ENCODE data around the gene DHX9.

The DHX9 gene

GRCh38 chr1:182845894-182846293, 6.7 kb downstream of the DHX9 start:
- Histone ChIP-seq H3K9me3 (ENCODE audit: insufficient read depth, low read depth, low read length) (no peaks in the 10 kb centered on the region), H3K4me3 (ENCODE audit: low read length) (no peak overlapping the region), H3K4me1 (ENCODE audit: insufficient read depth, low read length) (peaks cover 16% of the 10 kb centered on the region), H3K9ac (ENCODE audit: low read depth, low read length) (no peak overlapping the region), H3K36me3 (ENCODE audit: insufficient read depth, low read depth, low read length) (peaks cover 97% of the 10 kb centered on the region), H3K27me3 (ENCODE audit: insufficient read depth, low read length) (no peaks in the 10 kb centered on the region), H3K27ac (ENCODE audit: low read length) (no peak overlapping the region)

GRCh38 chr1:182847105-182847504, 8.0 kb downstream of the DHX9 start:
- no peak overlapping the region for H3K27ac ChIP-seq (ENCODE audit: low read length)
- no peaks in the 10 kb centered on the region for H3K9me3 ChIP-seq (ENCODE audit: insufficient read depth, low read depth, low read length)
- no peak overlapping the region for H3K9ac ChIP-seq (ENCODE audit: low read depth, low read length)
- H3K36me3 ChIP-seq (ENCODE audit: insufficient read depth, low read depth, low read length): peaks cover 100% of the 10 kb centered on the region
- H3K4me1 ChIP-seq (ENCODE audit: insufficient read depth, low read length): peaks cover 9% of the 10 kb centered on the region
- no peaks in the 10 kb centered on the region for H3K27me3 ChIP-seq (ENCODE audit: insufficient read depth, low read length)
- no peak overlapping the region for H3K4me3 ChIP-seq (ENCODE audit: low read length)

- Histone ChIP-seq H3K9me3 (ENCODE audit: insufficient read depth, low read depth, low read length) (no peaks in the 10 kb centered on the region), H3K27me3 (ENCODE audit: insufficient read depth, low read length) (no peaks in the 10 kb centered on the region), H3K4me3 (ENCODE audit: low read length) (no peak overlapping the region), H3K27ac (ENCODE audit: low read length) (no peak overlapping the region), H3K4me1 (ENCODE audit: insufficient read depth, low read length) (peaks cover 5% of the 10 kb centered on the region; the same call in 1 of the 2 replicates), H3K36me3 (ENCODE audit: insufficient read depth, low read depth, low read length) (peaks cover 100% of the 10 kb centered on the region), H3K9ac (ENCODE audit: low read depth, low read length) (no peak overlapping the region)
Measured at GRCh38 chr1:182848736-182849135, 9.6 kb downstream of the DHX9 start.

GRCh38 chr1:182850319-182850718, 11.2 kb downstream of the DHX9 start:
- H3K4me1 ChIP-seq (ENCODE audit: insufficient read depth, low read length): peaks cover 5% of the 10 kb centered on the region; the same call in 1 of the 2 replicates
- H3K36me3 ChIP-seq (ENCODE audit: insufficient read depth, low read depth, low read length): peaks cover 100% of the 10 kb centered on the region
- no peak overlapping the region for H3K27ac ChIP-seq (ENCODE audit: low read length)
- no peak overlapping the region for H3K9ac ChIP-seq (ENCODE audit: low read depth, low read length)
- no peak overlapping the region for H3K4me3 ChIP-seq (ENCODE audit: low read length)
- no peaks in the 10 kb centered on the region for H3K27me3 ChIP-seq (ENCODE audit: insufficient read depth, low read length)
- H3K9me3 ChIP-seq (ENCODE audit: insufficient read depth, low read depth, low read length): no peaks in the 10 kb centered on the region

DNA sequence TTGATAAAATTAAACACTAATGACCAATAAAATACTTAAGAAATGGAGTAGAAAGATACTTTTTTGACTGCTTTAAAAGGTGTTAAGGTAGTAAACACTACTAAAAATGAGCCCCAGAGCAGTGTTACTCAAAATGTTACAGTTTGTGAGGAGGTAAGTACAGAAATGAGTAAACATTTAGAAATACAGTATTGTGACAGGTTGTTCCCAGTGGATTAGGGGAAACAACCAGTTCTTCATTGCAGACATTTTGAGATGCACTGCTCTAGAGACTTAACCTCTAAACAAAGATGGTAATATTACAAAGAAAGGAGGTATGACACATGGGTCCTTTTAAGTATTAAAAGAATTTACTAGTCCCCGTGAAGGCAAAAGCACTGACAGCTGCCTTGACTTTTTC, 12.7 kb downstream of the DHX9 start:
- H3K9ac ChIP-seq (ENCODE audit: low read depth, low read length): no peak overlapping the region
- no peaks in the 10 kb centered on the region for H3K4me1 ChIP-seq (ENCODE audit: insufficient read depth, low read length)
- no peaks in the 10 kb centered on the region for H3K27me3 ChIP-seq (ENCODE audit: insufficient read depth, low read length)
- no peak overlapping the region for H3K4me3 ChIP-seq (ENCODE audit: low read length)
- H3K36me3 ChIP-seq (ENCODE audit: insufficient read depth, low read depth, low read length): peaks cover 100% of the 10 kb centered on the region
- no peak overlapping the region for H3K27ac ChIP-seq (ENCODE audit: low read length)
- H3K9me3 ChIP-seq (ENCODE audit: insufficient read depth, low read depth, low read length): no peaks in the 10 kb centered on the region

DNA sequence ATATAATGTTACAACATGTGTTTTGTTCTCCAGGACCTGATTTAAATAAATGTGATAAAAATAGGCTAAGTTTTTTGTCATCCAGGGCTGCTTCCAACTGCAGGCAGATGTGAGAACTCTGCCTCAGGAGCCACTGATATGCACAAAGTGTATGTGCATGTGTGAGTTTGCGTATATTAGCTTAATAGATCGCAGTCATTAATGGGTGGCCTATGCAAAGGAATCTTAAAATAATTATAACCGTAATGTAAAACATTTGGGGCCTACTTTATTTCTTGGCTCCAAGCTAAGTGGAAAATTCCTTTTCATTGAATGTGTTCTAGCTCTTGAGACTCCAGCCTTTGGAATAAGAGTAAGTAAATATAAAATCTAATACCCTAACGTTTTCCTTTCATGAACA, 16.8 kb downstream of the DHX9 start:
- no peaks in the 10 kb centered on the region for H3K9me3 ChIP-seq (ENCODE audit: insufficient read depth, low read depth, low read length)
- H3K4me1 ChIP-seq (ENCODE audit: insufficient read depth, low read length): no peaks in the 10 kb centered on the region
- no peak overlapping the region for H3K9ac ChIP-seq (ENCODE audit: low read depth, low read length)
- H3K27me3 ChIP-seq (ENCODE audit: insufficient read depth, low read length): no peaks in the 10 kb centered on the region
- no peak overlapping the region for H3K4me3 ChIP-seq (ENCODE audit: low read length)
- H3K36me3 ChIP-seq (ENCODE audit: insufficient read depth, low read depth, low read length): peaks cover 100% of the 10 kb centered on the region
- H3K27ac ChIP-seq (ENCODE audit: low read length): no peak overlapping the region

- Histone ChIP-seq H3K4me3 (ENCODE audit: low read length) (no peak overlapping the region), H3K27ac (ENCODE audit: low read length) (no peak overlapping the region), H3K4me1 (ENCODE audit: insufficient read depth, low read length) (no peaks in the 10 kb centered on the region), H3K9ac (ENCODE audit: low read depth, low read length) (no peak overlapping the region), H3K27me3 (ENCODE audit: insufficient read depth, low read length) (no peaks in the 10 kb centered on the region), H3K36me3 (ENCODE audit: insufficient read depth, low read depth, low read length) (peaks cover 100% of the 10 kb centered on the region), H3K9me3 (ENCODE audit: insufficient read depth, low read depth, low read length) (no peaks in the 10 kb centered on the region)
Measured at GRCh38 chr1:182857212-182857611, 18.1 kb downstream of the DHX9 start.

DNA sequence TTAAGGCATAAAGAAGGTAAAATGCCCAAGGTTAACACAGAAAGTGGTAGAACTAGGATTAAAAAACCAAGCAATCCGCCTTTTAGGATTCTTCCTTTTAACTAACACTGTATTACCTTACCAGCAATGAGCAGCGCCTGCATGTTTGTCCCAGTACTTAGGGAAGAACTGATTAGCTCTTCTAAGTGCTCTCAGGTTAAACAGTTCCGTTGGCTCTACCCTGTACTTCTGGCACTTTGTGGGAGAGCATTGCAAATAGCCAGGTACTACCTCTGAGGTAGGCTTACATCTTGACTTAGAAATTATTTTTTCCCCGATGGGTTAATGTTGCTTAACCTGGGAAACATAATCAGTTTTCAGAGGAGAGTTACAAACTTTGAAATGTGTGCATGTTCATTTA, 21.5 kb downstream of the DHX9 start:
- no peak overlapping the region for H3K4me3 ChIP-seq (ENCODE audit: low read length)
- peaks cover 100% of the 10 kb centered on the region for H3K36me3 ChIP-seq (ENCODE audit: insufficient read depth, low read depth, low read length)
- H3K27ac ChIP-seq (ENCODE audit: low read length): no peak overlapping the region
- no peaks in the 10 kb centered on the region for H3K9me3 ChIP-seq (ENCODE audit: insufficient read depth, low read depth, low read length)
- no peaks in the 10 kb centered on the region for H3K4me1 ChIP-seq (ENCODE audit: insufficient read depth, low read length)
- H3K9ac ChIP-seq (ENCODE audit: low read depth, low read length): no peak overlapping the region
- H3K27me3 ChIP-seq (ENCODE audit: insufficient read depth, low read length): no peaks in the 10 kb centered on the region

DNA sequence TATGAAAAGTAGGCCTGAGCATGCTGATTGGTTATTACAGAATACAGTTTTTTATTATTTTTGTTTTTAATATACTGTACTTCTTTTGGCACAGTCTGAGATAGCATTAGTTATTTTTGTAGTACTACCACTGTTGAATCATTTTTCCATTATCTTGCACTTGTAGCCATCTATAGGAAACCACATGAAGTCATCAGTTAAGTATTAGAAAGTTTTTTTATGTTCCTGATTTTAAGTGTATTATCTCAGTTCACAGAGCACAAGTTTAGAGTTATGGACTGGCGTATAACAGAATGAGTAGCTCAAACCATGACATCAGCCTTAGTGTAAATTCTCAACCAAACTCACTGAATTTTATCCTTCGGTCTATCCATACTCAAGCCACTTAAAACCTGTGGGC, 22.8 kb downstream of the DHX9 start:
- no peaks in the 10 kb centered on the region for H3K9me3 ChIP-seq (ENCODE audit: insufficient read depth, low read depth, low read length)
- no peak overlapping the region for H3K9ac ChIP-seq (ENCODE audit: low read depth, low read length)

GRCh38 chr1:182862827-182863226, 23.7 kb downstream of the DHX9 start:
- H3K36me3 ChIP-seq (ENCODE audit: insufficient read depth, low read depth, low read length): peaks cover 100% of the 10 kb centered on the region
- no peaks in the 10 kb centered on the region for H3K9me3 ChIP-seq (ENCODE audit: insufficient read depth, low read depth, low read length)
- no peaks in the 10 kb centered on the region for H3K4me1 ChIP-seq (ENCODE audit: insufficient read depth, low read length)
- H3K9ac ChIP-seq (ENCODE audit: low read depth, low read length): no peak overlapping the region
- no peaks in the 10 kb centered on the region for H3K27me3 ChIP-seq (ENCODE audit: insufficient read depth, low read length)
- H3K27ac ChIP-seq (ENCODE audit: low read length): no peak overlapping the region
- no peak overlapping the region for H3K4me3 ChIP-seq (ENCODE audit: low read length)

More for the DNA sequence above, 22.8 kb downstream of the DHX9 start:
- H3K4me3 ChIP-seq (ENCODE audit: low read length): no peak overlapping the region
- H3K27ac ChIP-seq (ENCODE audit: low read length): no peak overlapping the region
- peaks cover 100% of the 10 kb centered on the region for H3K36me3 ChIP-seq (ENCODE audit: insufficient read depth, low read depth, low read length)
- H3K27me3 ChIP-seq (ENCODE audit: insufficient read depth, low read length): no peaks in the 10 kb centered on the region
- H3K4me1 ChIP-seq (ENCODE audit: insufficient read depth, low read length): no peaks in the 10 kb centered on the region

GRCh38 chr1:182863940-182864339, 24.8 kb downstream of the DHX9 start:
- Histone ChIP-seq H3K9ac (ENCODE audit: low read depth, low read length) (no peak overlapping the region), H3K27ac (ENCODE audit: low read length) (no peak overlapping the region), H3K9me3 (ENCODE audit: insufficient read depth, low read depth, low read length) (no peaks in the 10 kb centered on the region), H3K4me3 (ENCODE audit: low read length) (no peak overlapping the region), H3K4me1 (ENCODE audit: insufficient read depth, low read length) (no peaks in the 10 kb centered on the region), H3K36me3 (ENCODE audit: insufficient read depth, low read depth, low read length) (peaks cover 100% of the 10 kb centered on the region), H3K27me3 (ENCODE audit: insufficient read depth, low read length) (no peaks in the 10 kb centered on the region)

DNA sequence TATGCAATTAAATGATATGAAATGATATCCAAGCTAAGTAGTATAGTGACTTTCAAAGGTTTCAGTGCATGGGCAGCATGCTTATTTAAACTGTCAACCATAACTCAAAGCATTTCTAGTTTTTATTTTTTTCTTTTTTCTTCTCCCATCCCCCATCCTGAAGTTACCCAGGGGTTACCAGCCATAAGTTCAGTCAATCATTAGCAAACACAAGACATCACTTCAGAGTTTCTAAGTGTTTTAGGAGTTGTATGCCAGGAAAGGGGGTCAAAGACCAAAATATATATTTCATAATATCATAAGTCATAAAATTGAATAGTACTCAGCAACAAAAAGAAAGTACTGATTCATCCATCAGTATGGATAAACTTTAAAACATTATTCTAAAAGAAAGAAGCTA, 28.7 kb downstream of the DHX9 start:
- no peak overlapping the region for H3K27ac ChIP-seq (ENCODE audit: low read length)
- no peaks in the 10 kb centered on the region for H3K9me3 ChIP-seq (ENCODE audit: insufficient read depth, low read depth, low read length)
- no peak overlapping the region for H3K4me3 ChIP-seq (ENCODE audit: low read length)
- peaks cover 100% of the 10 kb centered on the region for H3K36me3 ChIP-seq (ENCODE audit: insufficient read depth, low read depth, low read length)
- H3K4me1 ChIP-seq (ENCODE audit: insufficient read depth, low read length): no peaks in the 10 kb centered on the region
- H3K27me3 ChIP-seq (ENCODE audit: insufficient read depth, low read length): no peaks in the 10 kb centered on the region
- no peak overlapping the region for H3K9ac ChIP-seq (ENCODE audit: low read depth, low read length)

GRCh38 chr1:182869241-182869666, 30.1 kb downstream of the DHX9 start:
- H3K27me3 ChIP-seq (ENCODE audit: insufficient read depth, low read length): no peaks in the 10 kb centered on the region
- no peak overlapping the region for H3K4me3 ChIP-seq (ENCODE audit: low read length)
- H3K4me1 ChIP-seq (ENCODE audit: insufficient read depth, low read length): no peaks in the 10 kb centered on the region
- peaks cover 100% of the 10 kb centered on the region for H3K36me3 ChIP-seq (ENCODE audit: insufficient read depth, low read depth, low read length)
- no peaks in the 10 kb centered on the region for H3K9me3 ChIP-seq (ENCODE audit: insufficient read depth, low read depth, low read length)
- no peak overlapping the region for H3K9ac ChIP-seq (ENCODE audit: low read depth, low read length)
- no peak overlapping the region for H3K27ac ChIP-seq (ENCODE audit: low read length)

All from iPS-20b (cell line).